Stimulated activated CD4-positive, alpha-beta T cell treated with anti-CD3 and anti-CD28 coated beads, TNF-alpha, amount 100 ng/mL, for 48 hours (primary cell): ENCODE data around the gene ASL.
"Not testable (repeated sequence)": the region's sequence is repeated elsewhere in the genome, so short reads cannot be mapped to it uniquely, and the experiment has no call there.

Source experiments
- DNase-seq, 3 donors: peaks; one replicate each; pipeline ENCODE4 v3.0.0-alpha.2; 2020; ENCODE audit warnings: low read depth in 3 of 3

The ASL gene

DNA sequence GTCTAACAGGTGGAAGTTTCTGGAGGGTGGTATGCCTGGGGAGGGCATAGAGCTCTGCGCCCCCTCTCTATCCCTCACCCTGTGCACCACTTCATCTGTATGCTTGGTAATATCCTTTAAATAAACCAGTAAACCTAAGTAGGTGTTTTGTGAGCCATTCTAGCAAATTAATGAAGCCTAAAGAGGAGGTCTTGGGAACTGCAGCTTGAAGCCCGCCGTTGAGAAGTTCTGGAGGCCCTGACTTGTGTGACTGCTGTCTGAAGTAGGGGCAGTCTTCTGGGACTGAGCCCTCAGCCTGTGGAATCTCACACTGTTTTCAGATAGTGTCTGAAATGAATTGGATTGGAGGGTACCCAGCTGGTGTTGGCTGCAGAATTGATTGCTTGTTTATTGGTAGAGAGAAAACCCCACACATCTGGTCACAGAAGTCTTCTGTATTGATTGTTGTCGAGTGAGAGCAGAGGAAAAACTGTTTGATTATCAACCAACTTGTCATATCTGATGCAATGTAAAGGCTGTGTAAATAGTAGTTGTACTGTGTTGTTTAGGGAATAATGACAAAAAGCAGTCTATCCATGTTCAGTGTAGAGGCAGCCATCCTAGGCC is 43.7 kb downstream of the ASL start:
- no peak for DNase-seq

DNA sequence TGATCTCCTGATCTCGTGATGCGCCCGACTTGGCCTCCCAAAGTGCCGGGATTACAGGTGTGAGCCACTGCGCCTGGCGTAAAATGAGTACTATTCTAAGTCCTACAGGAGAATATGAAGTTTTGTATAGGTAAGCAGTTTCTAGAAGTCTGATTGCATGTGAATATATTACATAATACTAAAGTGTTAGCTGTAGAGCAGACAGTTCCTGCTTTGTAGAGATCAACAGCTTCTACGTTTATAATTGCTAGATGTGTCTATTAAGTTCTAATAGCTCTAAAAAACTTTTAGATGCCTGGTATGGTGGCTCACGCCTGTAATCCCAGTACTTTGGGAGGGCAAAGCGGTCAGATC is 47.5 kb downstream of the ASL start:
- no peak for DNase-seq

GRCh38 chr7:66124569-66124861 is 48.9 kb downstream of the ASL start:
- DNase-seq: not testable (repeated sequence)

GRCh38 chr7:66125052-66125694 is 49.6 kb downstream of the ASL start:
- DNase-seq: no peak

DNA sequence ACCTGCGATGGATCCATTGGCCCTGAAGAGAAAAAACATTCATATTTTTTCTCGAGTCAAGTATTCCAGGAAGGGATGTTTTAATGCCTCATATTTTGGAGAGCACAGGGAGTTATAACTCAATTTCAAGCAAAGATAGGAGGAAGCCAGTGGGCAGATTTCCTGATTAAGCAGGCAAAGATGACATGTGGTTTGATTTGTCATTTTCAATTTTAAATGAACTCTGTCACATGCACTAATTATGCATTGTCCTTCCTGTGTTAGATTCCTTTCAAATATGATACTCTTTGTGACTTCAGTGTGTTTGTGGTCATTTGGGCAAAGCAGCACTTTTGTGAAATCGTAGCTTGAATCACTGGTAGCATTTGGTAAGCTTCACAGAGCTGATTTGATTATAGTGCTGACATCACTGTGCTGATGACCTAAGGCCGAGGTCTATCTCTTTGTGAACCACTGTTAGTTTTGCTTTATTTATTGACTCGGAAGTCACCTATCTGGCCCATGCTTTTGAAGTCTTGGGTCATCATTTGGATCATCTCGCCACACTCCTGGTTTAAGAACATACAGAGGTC is 50.2 kb downstream of the ASL start:
- DNase-seq: not testable (repeated sequence)

DNA sequence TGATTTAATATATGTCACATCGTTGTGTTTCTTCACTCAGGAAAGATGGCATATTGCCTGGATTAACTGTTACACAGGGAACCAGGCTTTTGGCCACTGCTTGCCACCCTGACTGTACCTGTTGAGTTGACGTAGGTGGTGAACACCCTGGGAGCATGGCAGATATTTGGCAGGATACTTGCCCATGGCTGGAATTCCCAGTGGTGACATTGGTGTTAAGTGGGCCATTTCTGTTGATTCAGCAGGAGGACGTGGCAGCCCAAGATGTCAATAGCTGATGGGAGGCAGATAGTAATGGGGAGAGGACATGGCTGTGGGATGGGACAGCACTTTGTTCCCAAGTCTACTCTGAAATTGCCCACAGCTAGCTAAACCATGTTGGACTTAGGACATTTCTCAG is 51.6 kb downstream of the ASL start:
- not testable (repeated sequence) for DNase-seq

DNA sequence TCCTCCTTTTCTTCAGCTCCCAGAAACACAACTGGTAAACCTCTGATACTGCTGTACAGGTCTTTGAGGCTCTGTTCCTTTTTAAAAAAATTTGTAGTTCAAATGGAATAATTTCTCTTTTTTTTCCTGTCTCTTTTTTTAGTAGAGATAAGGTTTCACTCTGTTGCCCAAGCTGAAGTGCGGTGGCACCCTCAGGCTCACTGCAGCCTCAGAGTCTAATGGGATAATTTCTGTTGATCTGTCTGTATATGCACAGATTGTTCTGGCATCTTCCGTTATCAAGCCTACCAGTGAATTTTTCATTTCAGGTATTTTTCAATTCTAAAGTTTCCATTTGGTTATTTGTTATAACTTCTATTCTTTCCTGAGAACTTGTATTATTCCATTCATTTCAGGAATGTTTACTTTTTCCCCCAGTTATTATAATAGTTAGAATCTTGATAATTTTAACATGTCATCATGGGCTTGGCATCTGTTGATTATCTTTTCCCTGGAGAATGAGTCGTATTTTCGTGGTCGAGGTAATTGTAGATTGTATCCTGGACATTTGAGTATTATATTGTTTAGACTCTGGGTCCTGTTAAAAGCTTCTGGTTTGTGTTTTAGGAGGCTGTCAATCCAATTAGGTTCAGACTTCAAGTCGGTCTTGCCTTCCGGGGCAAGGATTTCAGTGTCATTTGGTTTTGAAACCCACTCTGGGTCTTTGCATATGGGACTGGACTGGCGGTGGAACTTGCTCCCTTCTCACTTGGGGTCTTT is 63.6 kb downstream of the ASL start:
- DNase-seq: no peak

DNA sequence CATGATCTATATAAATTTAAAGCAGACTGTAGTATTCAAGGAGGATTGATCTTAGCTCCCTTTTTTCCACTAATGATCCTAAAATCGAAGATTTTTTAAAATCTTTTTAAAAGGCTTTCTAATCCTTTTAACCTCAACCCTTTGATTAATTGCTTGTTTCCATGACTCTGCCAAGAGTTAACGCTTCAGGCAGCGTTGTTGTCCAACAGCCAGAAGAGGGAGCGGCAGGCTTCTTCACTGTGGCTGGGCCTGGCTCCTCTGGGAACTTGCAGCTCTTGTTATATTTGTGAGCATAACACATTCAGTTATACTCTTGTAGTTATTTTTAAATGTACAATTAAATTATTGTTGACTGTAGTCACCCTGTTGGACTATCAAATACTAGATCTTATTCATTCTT is 65.3 kb downstream of the ASL start:
- DNase-seq: no peak

GRCh38 chr7:66142334-66142733 is 66.7 kb downstream of the ASL start:
- DNase-seq: no peak

DNA sequence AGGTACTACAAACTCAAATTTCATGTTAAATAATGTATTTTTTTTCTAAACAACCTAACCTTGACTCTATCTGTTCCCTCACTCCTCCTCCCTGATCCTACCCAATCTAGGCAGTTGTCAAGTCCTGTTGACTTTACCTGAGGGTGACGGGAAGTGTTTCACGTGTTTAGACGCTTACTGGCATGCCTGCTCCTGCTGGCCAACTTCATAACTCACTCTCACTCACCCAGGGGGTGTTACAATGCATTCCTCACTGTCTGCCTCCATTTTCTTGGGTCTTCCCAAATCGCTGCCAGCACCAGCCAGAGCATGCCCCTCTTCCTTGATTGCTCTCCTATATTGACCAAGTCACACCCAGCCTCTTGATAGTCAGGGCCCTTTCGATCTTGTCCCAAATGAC is 67.4 kb downstream of the ASL start:
- DNase-seq: no peak
